Upper lobe of left lung (tissue), 6 donors: ENCODE measurements around the gene DOK5. TPM values are rescaled to one million over a fixed set of nuclear protein-coding genes. Genes with fewer than 3 reads are reported as not detected.

ENCODE experiments used
- ATAC-seq, 2 donors: fragments of 200-7000 bp; cut with Tn5 transposase; one replicate each; pipeline ENCODE4 v1.9.1; 2022; ENCODE audit warnings: mild to moderate bottlenecking in 2 of 2, moderate library complexity in 2 of 2; ENCODE audit not compliant: low FRiP score in 2 of 2
- DNase-seq, 2 donors: peaks; one replicate each; pipeline ENCODE4 v3.0.0-alpha.2; 2019 to 2020
- H3K27ac ChIP-seq, 4 donors: fragments of 200-600 bp; sonication (generic); one replicate each; pipeline ENCODE4 v1.5.1; 2016 to 2019
- H3K27me3 ChIP-seq, 4 donors: fragments of 200-600 bp; sonication (generic); one replicate each; pipeline ENCODE4 v1.5.1; 2017 to 2019
- H3K36me3 ChIP-seq, 4 donors: fragments of 200-600 bp; sonication (generic); one replicate each; pipeline ENCODE4 v1.5.1; 2016 to 2019
- H3K4me1 ChIP-seq, 4 donors: fragments of 200-600 bp; sonication (generic); one replicate each; pipeline ENCODE4 v1.5.1; 2018 to 2019
- H3K4me3 ChIP-seq, 4 donors: fragments of 200-600 bp; sonication (generic); one replicate each; pipeline ENCODE4 v1.5.1; 2017 to 2019; ENCODE audit warnings: mild to moderate bottlenecking in 2 of 4, moderate library complexity in 1 of 4
- H3K9me3 ChIP-seq, 4 donors: fragments of 200-600 bp; sonication (generic); one replicate each; pipeline ENCODE4 v1.5.1; 2018 to 2019
- EP300 ChIP-seq, 4 donors: sonication (generic); formaldehyde crosslinking; IDR thresholded peaks; one replicate each; pipeline ENCODE4 v1.5.1; 2017; ENCODE audit warnings: antibody characterized with exemption in 4 of 4, control low read depth in 2 of 4
- POLR2A ChIP-seq, 4 donors: fragments of 450-650 bp; IDR thresholded peaks; one replicate each; pipeline ENCODE4 v1.5.1; 2016 to 2017; ENCODE audit warnings: antibody characterized with exemption in 4 of 4, mild to moderate bottlenecking in 2 of 4
- POLR2AphosphoS5 ChIP-seq, 2 donors: sonication (generic); formaldehyde crosslinking; IDR thresholded peaks; one replicate each; pipeline ENCODE4 v1.5.1; 2017; ENCODE audit warnings: antibody characterized with exemption in 2 of 2
- WGBS, 2 donors: methylation state at CpG; one replicate each; pipeline ENCODE4 v1.1.5; 2017 to 2018; 5-methylcytosine and 5-hydroxymethylcytosine counted together
- total RNA-seq, 6 donors: library from RNA; depleted of rRNA in 4 of 6; stranded (reverse); fragments of >200 nt in 4 of 6; gene quantifications; one replicate each; pipeline versions ENCODE4 v1.1.0 to v1.2.1, GENCODE V29; 2016 to 2021
- TF ChIP-seq, protein P1 (sequence below), 6 experiments: fragments of 450-650 bp in 4 of 6; fragments of 200-600 bp in 2 of 6; sonication (generic) in 2 of 6; IDR thresholded peaks; one replicate each; pipeline ENCODE4 v1.5.1; 2016 to 2019; ENCODE audit warnings: antibody characterized with exemption in 6 of 6
- donor health status: DM: no; HTN: no; CAD: no; lungs with moderate emphysema.
- donor health status: DM: no; HTN: yes; CAD: no; lungs with severe emphysema.

DOK5 gene
- total RNA-seq, 6 donors from 2014 or later: 0.37 to 1.0 TPM; not detected in 4

GRCh38 chr20:54506643-54507042 is 31.2 kb downstream of the DOK5 start:
- no peak for TF ChIP-seq POLR2A (IDR thresholded peaks at IDR 0.05)
- TF ChIP-seq, protein P1, sequence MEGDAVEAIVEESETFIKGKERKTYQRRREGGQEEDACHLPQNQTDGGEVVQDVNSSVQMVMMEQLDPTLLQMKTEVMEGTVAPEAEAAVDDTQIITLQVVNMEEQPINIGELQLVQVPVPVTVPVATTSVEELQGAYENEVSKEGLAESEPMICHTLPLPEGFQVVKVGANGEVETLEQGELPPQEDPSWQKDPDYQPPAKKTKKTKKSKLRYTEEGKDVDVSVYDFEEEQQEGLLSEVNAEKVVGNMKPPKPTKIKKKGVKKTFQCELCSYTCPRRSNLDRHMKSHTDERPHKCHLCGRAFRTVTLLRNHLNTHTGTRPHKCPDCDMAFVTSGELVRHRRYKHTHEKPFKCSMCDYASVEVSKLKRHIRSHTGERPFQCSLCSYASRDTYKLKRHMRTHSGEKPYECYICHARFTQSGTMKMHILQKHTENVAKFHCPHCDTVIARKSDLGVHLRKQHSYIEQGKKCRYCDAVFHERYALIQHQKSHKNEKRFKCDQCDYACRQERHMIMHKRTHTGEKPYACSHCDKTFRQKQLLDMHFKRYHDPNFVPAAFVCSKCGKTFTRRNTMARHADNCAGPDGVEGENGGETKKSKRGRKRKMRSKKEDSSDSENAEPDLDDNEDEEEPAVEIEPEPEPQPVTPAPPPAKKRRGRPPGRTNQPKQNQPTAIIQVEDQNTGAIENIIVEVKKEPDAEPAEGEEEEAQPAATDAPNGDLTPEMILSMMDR (IDR thresholded peaks at IDR 0.05): no peak
- no peak for TF ChIP-seq POLR2AphosphoS5 (IDR thresholded peaks at IDR 0.05)
- no peak for TF ChIP-seq EP300 (IDR thresholded peaks at IDR 0.05)
- Histone ChIP-seq H3K4me3 (no peak overlapping the region), H3K27me3 (no peaks in the 10 kb centered on the region), H3K27ac (no peak overlapping the region), H3K9me3 (no peaks in the 10 kb centered on the region), H3K36me3 (no peaks in the 10 kb centered on the region), H3K4me1 (no peaks in the 10 kb centered on the region)
- ATAC-seq: no peak
- WGBS, 2 donors: 95% methylated on average over 6 of the region's 6 CpGs
- DNase-seq: no peak

DNA sequence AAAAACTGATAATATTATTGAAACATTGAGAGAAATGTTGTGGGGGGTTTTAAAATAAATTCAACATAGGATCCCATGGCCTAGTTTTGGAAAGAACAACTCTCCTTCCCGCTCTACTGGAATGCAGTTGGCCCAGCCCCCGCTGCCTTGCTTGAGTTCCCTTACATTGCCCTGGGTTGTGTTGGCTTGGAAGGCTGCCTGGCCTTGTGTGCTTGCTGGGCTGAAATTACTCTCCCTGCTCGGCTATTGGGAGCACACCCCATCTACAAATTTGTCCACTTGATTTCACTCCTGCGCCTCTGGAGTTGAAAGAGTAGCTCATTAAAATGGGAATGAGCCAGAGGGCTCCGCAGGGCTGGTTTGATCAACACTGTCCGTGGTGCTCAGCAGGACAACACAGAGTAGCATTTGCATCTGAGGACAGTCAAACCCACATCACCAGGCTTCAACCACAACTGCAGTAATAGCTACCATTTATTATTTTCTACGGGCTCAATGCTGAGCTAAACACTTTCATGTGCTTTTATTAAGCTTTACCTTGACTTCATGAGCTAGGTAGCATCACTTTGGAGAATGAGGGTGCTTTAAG is 35.2 kb downstream of the DOK5 start:
- Histone ChIP-seq H3K9me3 (peaks cover 0 to 4% (median 0%) of the 10 kb centered on the region in 4 donors), H3K4me1 (no peaks in the 10 kb centered on the region), H3K27me3 (no peaks in the 10 kb centered on the region), H3K36me3 (no peaks in the 10 kb centered on the region), H3K27ac (no peak overlapping the region), H3K4me3 (no peak overlapping the region)
- 56 to 62% methylated on average over 7 of the region's 7 CpGs for WGBS, 2 donors
- DNase-seq (no peak), ATAC-seq (no peak)
- TF ChIP-seq, protein P1 (IDR thresholded peaks at IDR 0.05): no peak
- TF ChIP-seq POLR2A (IDR thresholded peaks at IDR 0.05) (no peak), EP300 (IDR thresholded peaks at IDR 0.05) (no peak)

- ATAC-seq: no peak
- WGBS, 2 donors: 70 to 74% methylated on average over 4 of the region's 4 CpGs
- no peak for DNase-seq
- no peaks in the 10 kb centered on the region for H3K4me1 ChIP-seq
- no peaks in the 10 kb centered on the region for H3K36me3 ChIP-seq
- peaks cover 0 to 4% (median 0%) of the 10 kb centered on the region in 4 donors for H3K9me3 ChIP-seq
- no peak overlapping the region for H3K27ac ChIP-seq
- H3K27me3 ChIP-seq: no peaks in the 10 kb centered on the region
- TF ChIP-seq, protein P1 (IDR thresholded peaks at IDR 0.05): no peak
- TF ChIP-seq POLR2AphosphoS5 (IDR thresholded peaks at IDR 0.05) (no peak), POLR2A (IDR thresholded peaks at IDR 0.05) (no peak), EP300 (IDR thresholded peaks at IDR 0.05) (no peak)
- no peak overlapping the region for H3K4me3 ChIP-seq
These were observed 37.3 kb downstream of the DOK5 start for GRCh38 chr20:54512694-54513093.

DNA sequence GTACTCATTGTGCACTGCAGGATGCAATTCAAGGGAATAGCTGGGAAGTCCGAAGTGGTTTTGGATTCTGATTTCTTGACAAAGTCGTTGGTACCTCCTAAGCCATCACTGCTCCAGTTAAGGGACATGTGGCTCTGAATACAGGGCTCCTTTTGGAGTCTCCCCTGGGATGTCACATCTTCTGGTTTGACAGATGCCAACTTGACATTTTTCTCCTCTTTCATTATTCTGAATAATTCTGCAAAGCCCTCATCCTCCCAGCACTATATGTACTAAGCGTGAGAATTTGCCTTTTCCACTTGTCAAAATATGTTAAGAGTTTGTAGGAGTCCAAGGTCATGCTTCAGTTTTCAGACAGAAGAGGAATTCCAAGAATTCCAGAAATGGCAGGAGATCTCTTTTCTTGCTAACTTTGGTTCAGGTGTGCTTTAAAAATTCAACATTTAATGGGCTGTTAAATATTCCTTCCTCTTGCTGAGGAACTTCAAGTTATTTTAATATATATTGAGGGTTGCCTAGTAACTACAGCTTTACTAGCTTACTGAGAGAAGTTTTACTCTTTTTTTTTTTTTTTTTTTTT is 38.7 kb downstream of the DOK5 start:
- peaks cover 0 to 4% (median 0%) of the 10 kb centered on the region in 4 donors for H3K9me3 ChIP-seq
- H3K27ac ChIP-seq: no peak overlapping the region
- no peak overlapping the region for H3K4me3 ChIP-seq
- H3K4me1 ChIP-seq: no peaks in the 10 kb centered on the region
- DNase-seq (no peak), ATAC-seq (no peak)
- no peaks in the 10 kb centered on the region for H3K36me3 ChIP-seq
- TF ChIP-seq POLR2AphosphoS5 (IDR thresholded peaks at IDR 0.05) (no peak), POLR2A (IDR thresholded peaks at IDR 0.05) (no peak), EP300 (IDR thresholded peaks at IDR 0.05) (no peak)
- TF ChIP-seq, protein P1 (IDR thresholded peaks at IDR 0.05): no peak
- no peaks in the 10 kb centered on the region for H3K27me3 ChIP-seq
- WGBS, 2 donors: 48 to 82% methylated on average over 3 of the region's 3 CpGs
